Breast epithelium (tissue), 4 donors: ENCODE results near the gene VAC14. TPM values are rescaled to one million over a fixed set of nuclear protein-coding genes. Genes with fewer than 3 reads are reported as not detected.

Experiments
- DNase-seq, 2 donors: peaks; one replicate each; pipeline ENCODE4 v3.0.0-alpha.2; 2019; ENCODE audit warnings: low spot score in 2 of 2
- H3K27ac ChIP-seq, 2 donors: fragments of 200-600 bp; sonication (generic) in 1 of 2; one replicate each; pipeline ENCODE4 v1.5.1; 2016 to 2019; ENCODE audit warnings: mild to moderate bottlenecking in 1 of 2
- H3K27me3 ChIP-seq, 2 donors: fragments of 200-600 bp; sonication (generic) in 1 of 2; one replicate each; pipeline versions ENCODE4 v1.5.1 to v1.6.0; 2017 to 2019; ENCODE audit warnings: control low read depth in 1 of 2, mild to moderate bottlenecking in 1 of 2
- H3K36me3 ChIP-seq: fragments of 200-600 bp; one replicate; pipeline ENCODE4 v1.5.1; 2019
- H3K4me1 ChIP-seq, 2 donors: fragments of 200-600 bp; sonication (generic); one replicate each; pipeline ENCODE4 v1.5.1; 2016 to 2019; ENCODE audit warnings: control low read depth in 1 of 2
- H3K4me3 ChIP-seq, 3 donors: fragments of 200-600 bp; sonication (generic); 1 replicate in 2 of 3; 2 replicates in 1 of 3; pipeline ENCODE4 v1.5.1; 2016 to 2019; ENCODE audit warnings: mild to moderate bottlenecking in 3 of 3, moderate library complexity in 2 of 3
- H3K9me3 ChIP-seq, 2 donors: fragments of 200-600 bp; sonication (generic) in 1 of 2; one replicate each; pipeline ENCODE4 v1.5.1; 2016 to 2019; ENCODE audit warnings: control low read depth in 1 of 2
- POLR2A ChIP-seq: fragments of 450-650 bp; IDR thresholded peaks from one replicate; pipeline ENCODE4 v1.6.1; 2016; ENCODE audit warnings: antibody characterized with exemption, mild to moderate bottlenecking, moderate library complexity
- POLR2AphosphoS5 ChIP-seq, 3 donors: sonication (generic); formaldehyde crosslinking; IDR thresholded peaks; one replicate each; pipeline ENCODE4 v1.6.1; 2017; ENCODE audit warnings: antibody characterized with exemption in 3 of 3
- intact Hi-C: fragments of 100-400 bp; cut with DNase I; formaldehyde crosslinking; loops from one replicate; pipeline ENCODE4 v1.15.1; 2023; ENCODE audit warnings: low total_unique reads
- total RNA-seq, 3 donors: library from RNA; depleted of rRNA; stranded (reverse); fragments of >200 nt; gene quantifications; one replicate each; pipeline ENCODE4 v1.1.0, GENCODE V29; 2016
- TF ChIP-seq, protein P1 (sequence below), 3 donors: fragments of 450-650 bp; IDR thresholded peaks; one replicate each; pipeline ENCODE4 v1.5.1; 2016 to 2017; ENCODE audit warnings: antibody characterized with exemption in 3 of 3, mild to moderate bottlenecking in 3 of 3, moderate library complexity in 3 of 3

The VAC14 gene
- total RNA-seq, 3 donors from 2014 or later, result 26.7 to 29.4 (median 28.5) TPM

- DNase-seq, result no peak
- intact Hi-C loops, result no loop called here
- peaks cover 27 to 56% of the 10 kb centered on the region in 2 donors for H3K4me1 ChIP-seq
- no peaks in the 10 kb centered on the region for H3K27me3 ChIP-seq
- TF ChIP-seq POLR2A, result no peak
- TF ChIP-seq, protein P1, sequence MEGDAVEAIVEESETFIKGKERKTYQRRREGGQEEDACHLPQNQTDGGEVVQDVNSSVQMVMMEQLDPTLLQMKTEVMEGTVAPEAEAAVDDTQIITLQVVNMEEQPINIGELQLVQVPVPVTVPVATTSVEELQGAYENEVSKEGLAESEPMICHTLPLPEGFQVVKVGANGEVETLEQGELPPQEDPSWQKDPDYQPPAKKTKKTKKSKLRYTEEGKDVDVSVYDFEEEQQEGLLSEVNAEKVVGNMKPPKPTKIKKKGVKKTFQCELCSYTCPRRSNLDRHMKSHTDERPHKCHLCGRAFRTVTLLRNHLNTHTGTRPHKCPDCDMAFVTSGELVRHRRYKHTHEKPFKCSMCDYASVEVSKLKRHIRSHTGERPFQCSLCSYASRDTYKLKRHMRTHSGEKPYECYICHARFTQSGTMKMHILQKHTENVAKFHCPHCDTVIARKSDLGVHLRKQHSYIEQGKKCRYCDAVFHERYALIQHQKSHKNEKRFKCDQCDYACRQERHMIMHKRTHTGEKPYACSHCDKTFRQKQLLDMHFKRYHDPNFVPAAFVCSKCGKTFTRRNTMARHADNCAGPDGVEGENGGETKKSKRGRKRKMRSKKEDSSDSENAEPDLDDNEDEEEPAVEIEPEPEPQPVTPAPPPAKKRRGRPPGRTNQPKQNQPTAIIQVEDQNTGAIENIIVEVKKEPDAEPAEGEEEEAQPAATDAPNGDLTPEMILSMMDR (IDR thresholded peaks at IDR 0.05), result peak in 2 of 3 donors; percentile 41 to 44
- TF ChIP-seq POLR2AphosphoS5 (IDR thresholded peaks at IDR 0.05), result peak in 1 of 3 donors; percentile 39
- no peak overlapping the region for H3K4me3 ChIP-seq
- H3K27ac ChIP-seq, result peak overlapping the region; percentile 96
- no peaks in the 10 kb centered on the region for H3K9me3 ChIP-seq
- no peaks in the 10 kb centered on the region for H3K36me3 ChIP-seq
These were observed 97.7 kb downstream of the VAC14 start for GRCh38 chr16:70703041-70703834.

DNA sequence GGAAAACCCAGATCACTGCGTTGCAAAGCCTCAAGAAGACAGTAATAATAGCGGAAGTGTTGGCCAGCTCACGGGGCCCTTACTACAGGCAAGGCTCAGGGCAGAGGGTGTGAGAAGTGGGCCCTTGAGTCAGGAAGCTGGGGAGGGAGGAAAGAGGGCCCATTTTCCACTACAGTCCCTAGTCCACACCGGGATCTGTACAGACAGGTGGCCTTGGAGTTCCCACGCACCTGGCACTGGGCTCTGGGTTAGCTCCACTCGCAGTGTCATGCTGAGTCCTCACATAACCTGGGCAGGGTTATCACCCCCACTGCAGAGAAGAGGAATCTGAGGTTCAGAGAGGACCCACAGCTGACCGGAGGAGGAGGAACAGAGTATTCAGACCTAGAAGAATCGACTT is 98.3 kb downstream of the VAC14 start:
- Histone ChIP-seq H3K4me3 (no peak overlapping the region), H3K9me3 (no peaks in the 10 kb centered on the region), H3K27me3 (no peaks in the 10 kb centered on the region), H3K4me1 (peaks cover 28 to 62% of the 10 kb centered on the region in 2 donors), H3K27ac (peak overlapping the region; percentile 96), H3K36me3 (no peaks in the 10 kb centered on the region)
- no peak for DNase-seq
- TF ChIP-seq POLR2A, result no peak
- TF ChIP-seq, protein P1 (IDR thresholded peaks at IDR 0.05), result no peak
- TF ChIP-seq POLR2AphosphoS5 (IDR thresholded peaks at IDR 0.05), result no peak
- intact Hi-C loops, result no loop called here

DNA sequence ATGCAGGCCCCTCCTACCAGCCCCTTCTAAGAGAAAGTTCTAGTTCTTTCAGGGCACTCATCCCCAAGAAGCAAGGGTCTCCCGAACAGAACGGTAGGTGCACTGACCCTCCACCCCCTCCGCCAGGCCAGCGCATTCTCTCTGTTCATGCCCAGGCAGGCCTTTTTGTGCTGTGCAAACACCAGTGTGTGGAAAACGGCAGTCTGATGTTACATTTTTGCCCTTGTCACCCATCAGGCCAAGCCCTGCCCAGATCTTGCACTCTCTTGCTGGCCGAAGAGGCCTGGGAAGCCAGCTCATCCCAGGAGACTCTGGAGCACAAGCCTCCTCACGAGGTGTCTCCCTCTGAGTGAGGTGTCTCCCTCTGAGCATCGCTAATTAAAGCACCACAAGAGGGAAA is 99.0 kb downstream of the VAC14 start:
- intact Hi-C loops, result no loop called here
- Histone ChIP-seq H3K36me3 (no peaks in the 10 kb centered on the region), H3K27ac (peak overlapping the region; percentile 96), H3K4me1 (peaks cover 28 to 62% of the 10 kb centered on the region in 2 donors), H3K4me3 (no peak overlapping the region), H3K9me3 (no peaks in the 10 kb centered on the region), H3K27me3 (no peaks in the 10 kb centered on the region)
- TF ChIP-seq POLR2A (no peak), POLR2AphosphoS5 (IDR thresholded peaks at IDR 0.05) (no peak)
- TF ChIP-seq, protein P1 (IDR thresholded peaks at IDR 0.05), result no peak
- no peak for DNase-seq

GRCh38 chr16:70701596-70701995 is 99.4 kb downstream of the VAC14 start:
- TF ChIP-seq, protein P1 (IDR thresholded peaks at IDR 0.05), result no peak
- no peak for TF ChIP-seq POLR2A
- no peak for TF ChIP-seq POLR2AphosphoS5 (IDR thresholded peaks at IDR 0.05)
- intact Hi-C loops, result no loop called here
- H3K4me3 ChIP-seq, result no peak overlapping the region
- H3K36me3 ChIP-seq, result no peaks in the 10 kb centered on the region
- DNase-seq, result no peak
- peaks cover 31 to 61% of the 10 kb centered on the region in 2 donors for H3K4me1 ChIP-seq
- no peaks in the 10 kb centered on the region for H3K27me3 ChIP-seq
- peak overlapping the region; percentile 96 for H3K27ac ChIP-seq
- H3K9me3 ChIP-seq, result no peaks in the 10 kb centered on the region

- no peak for DNase-seq
- no peak for TF ChIP-seq POLR2A
- TF ChIP-seq, protein P1 (IDR thresholded peaks at IDR 0.05), result peak in 1 of 3 donors; percentile 10
- H3K36me3 ChIP-seq, result no peaks in the 10 kb centered on the region
- H3K27ac ChIP-seq, result peak overlapping the region; percentile 96
- H3K27me3 ChIP-seq, result no peaks in the 10 kb centered on the region
- H3K4me3 ChIP-seq, result no peak overlapping the region
- intact Hi-C loops, result no loop called here
- H3K9me3 ChIP-seq, result no peaks in the 10 kb centered on the region
- peaks cover 36 to 65% of the 10 kb centered on the region in 2 donors for H3K4me1 ChIP-seq
These were observed 99.9 kb downstream of the VAC14 start for GRCh38 chr16:70701036-70701435.
